Skin of body (tissue), 2 donors: ENCODE data around the gene CHRNA7. TPM values are rescaled to one million over a fixed set of nuclear protein-coding genes. Genes with fewer than 3 reads are reported as not detected.
"Not testable (repeated sequence)": the region's sequence is repeated elsewhere in the genome, so short reads cannot be mapped to it uniquely, and the experiment has no call there.

Experiments
- DNase-seq: peaks from one replicate; lab custom pipeline; 2025; lab: John Stamatoyannopoulos, UW
- total RNA-seq: library from RNA; depleted of rRNA; stranded (reverse); fragments of >200 nt; gene quantifications from one replicate; pipeline ENCODE4 v1.2.3, GENCODE V29; 2014

CHRNA7 gene
- total RNA-seq, 1 donor from 2014 or later: 1.6 TPM

DNA sequence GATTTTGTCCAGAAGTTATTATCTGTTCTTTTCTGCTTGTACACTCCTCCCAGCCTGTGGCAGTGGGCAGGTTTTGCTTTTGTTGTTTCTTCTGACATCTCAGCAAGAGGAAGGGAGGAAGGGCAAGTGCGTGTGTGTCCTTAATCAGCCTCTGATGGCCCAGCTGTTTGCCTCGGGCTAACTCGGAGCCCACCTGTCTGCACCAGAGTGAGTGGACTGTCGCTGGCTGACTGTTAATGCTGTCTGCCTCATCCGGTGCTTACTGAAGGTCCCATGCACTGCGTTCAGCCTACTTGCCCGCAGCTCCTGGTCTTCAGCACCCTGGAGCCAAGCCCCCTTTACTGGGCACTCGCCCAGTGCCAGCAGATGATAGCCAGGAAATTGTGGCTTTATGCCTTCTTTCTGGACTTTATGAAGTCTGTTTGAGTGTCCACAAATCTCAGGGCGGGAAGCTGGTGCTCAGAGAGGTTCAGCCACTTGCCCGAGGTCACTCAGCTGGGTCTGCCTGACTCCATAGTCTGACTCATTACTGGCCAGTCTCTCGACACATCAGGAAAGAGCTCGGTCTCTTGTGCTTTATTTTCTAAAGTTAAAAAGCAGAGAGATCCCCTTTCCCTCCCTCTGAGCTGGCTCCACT is 89.5 kb downstream of the CHRNA7 start:
- no peak for DNase-seq

DNA sequence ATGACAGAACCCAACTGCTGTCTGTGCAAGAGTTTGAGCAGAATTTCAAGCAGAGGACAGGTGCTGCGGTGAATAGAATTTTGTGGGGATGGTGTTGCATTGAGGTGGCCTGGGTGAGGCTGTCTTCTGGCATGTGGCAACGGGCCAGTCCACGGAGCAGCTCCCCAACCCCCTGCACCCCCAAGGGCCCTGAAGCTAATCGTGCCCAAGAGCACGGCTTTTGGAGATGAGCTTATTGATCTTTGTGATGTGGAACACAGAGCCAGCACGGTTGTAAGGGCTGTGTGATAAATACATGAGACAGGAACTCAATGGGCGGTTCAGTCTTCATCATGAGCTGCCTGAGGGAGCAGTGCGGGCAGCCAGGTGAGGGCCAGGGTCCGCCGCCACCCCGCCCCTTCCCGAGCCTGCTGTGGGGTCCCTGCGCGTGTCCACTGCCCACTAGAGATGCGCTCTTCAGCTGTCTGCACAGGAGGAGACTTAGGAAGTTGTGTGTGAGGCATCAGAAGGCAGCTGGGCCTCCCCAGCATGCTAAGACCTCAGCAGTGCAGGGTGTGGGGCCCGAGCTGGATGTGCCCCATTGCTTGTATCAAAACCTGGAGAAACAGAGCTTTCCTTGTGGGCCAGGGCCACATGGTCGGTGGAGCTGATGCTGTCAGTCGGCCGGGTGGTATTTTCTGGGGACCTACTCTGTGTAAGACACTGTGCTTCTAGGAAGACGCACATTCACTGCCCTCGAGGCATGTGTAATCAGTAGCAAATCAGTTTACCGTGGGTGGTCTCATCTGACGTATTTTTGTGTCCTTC is 90.5 kb downstream of the CHRNA7 start:
- no peak for DNase-seq

DNA sequence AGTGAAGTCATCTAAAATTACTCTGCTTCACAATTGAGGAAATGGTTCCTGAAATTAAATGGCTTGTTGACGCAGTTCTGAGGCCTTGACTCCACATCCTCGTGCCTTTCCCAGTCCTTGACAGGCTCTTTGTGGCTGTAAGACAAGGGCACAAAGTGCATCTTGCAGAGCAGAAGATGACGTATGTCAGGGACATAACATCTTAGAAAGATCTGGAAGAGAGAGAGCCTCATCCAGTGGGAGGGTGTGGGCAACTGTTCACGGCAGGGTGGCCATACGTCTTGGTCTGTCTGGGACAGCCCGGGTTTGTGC is 91.0 kb downstream of the CHRNA7 start:
- no peak for DNase-seq

DNA sequence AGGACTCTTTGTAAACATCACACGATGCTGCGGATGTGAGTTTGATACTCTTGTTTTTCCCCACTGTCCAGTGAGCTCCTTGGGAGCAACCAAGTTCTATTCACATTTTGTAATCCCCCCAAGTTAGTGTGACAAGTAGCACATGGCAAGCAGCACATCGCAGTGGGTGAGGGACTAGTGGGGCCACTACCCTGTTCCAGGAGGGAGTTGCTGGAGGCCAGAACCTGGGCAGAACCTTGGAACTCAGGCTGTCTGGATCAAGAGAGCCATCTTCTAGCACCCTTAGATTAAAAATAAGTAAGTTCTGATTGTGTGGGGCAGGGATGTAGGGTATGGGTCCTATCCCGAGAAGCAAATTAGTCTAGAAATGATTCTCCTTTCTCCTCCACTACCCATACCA is 91.7 kb downstream of the CHRNA7 start:
- DNase-seq: no peak

DNA sequence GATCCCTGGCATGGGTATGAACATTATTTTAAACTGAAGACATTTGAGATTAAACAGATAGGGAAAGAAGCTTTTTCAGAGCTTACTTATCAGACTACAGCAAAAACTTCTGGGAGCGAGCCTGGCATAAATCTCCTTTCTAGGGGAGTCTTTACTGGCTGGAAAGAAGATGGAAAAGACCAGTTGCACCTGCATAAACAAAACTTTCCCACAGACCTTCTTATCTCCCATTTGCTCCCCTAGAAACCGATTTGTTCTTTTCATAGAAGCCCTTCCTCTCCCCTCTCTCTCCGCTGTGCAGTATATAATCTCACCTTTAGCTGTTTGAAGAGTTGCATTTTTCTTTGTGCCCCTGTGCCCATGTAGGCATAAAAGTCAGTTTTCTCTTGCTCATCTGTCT is 93.2 kb downstream of the CHRNA7 start:
- DNase-seq: no peak

DNA sequence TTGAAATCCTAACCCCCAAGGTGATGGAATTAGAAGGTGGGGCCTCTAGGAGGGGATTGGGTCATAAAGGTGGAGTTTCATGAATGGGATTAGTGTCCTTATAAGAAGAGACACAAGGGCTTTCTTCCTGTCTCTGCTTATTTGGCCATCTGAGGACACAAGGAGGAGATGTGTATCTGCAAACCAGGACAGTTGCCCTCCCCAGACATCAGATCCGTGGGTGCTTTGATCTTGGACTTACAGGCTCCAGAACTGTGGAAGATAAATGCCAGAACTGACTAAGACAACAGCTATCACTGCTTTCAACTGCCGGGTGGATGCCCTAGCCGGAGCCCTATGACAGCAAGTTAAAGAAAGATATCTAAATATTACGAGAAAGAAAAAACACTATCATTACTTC is 94.4 kb downstream of the CHRNA7 start:
- no peak for DNase-seq

DNA sequence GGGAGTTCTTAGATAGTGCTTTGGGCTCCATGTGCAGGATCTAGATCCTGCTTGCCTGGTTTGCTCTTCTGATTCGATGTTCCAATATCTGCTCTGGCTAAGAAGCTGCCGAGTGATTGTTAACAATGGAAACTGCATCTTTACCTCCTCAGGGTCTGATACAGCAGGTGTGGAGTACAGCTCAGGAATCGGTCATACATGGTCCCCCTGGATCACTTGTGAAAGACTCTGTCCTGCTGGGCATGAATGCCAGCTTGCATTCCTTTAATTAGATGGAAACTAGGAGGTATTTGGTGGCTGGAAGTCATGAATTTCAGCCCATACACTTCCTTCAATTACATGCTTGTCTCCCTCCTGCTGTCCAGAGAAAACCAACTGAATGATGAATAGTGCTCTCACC is 95.3 kb downstream of the CHRNA7 start:
- DNase-seq: no peak

DNA sequence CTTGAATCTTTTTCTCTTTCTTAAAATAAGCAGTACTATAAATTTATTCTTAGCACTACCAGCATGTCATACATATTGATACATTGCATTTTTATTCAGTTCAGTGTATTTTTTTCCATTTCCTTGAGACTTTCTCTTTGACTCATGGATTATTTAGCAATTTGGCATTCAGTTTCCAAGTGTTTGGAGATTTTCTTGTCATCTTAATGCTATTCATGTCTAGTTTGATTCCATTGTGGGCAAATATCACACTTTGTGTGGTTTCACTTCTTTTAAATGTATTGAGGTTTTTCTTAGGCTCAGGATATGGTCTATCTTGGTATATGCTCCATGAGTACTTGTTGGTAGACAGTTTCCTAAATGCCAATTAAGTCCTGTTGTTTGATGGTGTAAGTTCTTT is 99.5 kb downstream of the CHRNA7 start:
- no peak for DNase-seq

DNA sequence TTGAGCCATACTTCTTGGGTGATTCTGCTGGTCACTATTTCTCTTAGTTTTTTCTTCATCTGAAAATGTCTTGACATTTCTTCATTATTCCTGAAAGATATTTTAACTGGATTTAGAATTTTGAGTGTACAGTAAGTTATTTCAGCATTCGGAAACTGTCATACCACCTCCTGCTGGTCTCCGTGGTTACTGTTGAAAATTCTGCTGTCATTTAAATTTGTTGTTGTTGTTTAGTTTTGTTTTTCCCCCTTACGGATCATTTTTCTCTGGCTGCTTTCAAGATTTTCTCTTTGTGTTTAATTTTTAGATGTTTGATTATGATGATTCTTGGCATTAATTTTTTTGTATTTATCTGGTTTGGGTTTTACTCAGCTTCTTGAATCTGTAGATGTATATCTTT is 100.5 kb downstream of the CHRNA7 start:
- DNase-seq: no peak

DNA sequence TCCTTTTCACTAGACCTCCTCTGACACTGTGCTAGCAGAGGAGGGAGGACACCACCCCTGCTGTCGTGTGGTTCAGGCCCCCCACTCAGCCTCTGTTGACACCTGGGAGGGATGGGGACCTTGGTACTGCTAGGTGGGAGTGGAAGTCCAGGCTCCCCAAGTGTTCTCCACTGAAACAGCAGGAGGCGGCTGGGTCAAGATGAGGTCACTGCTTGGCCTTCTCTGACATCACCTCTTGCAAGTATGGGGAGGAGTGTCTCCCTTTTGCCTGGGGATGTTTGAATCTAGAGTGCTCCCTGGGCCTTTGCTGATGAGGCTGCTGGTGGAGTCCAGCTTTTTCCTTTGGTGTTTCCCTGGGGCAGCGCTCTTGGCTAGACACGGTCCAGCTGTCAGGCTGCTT is 101.5 kb downstream of the CHRNA7 start:
- no peak for DNase-seq

DNA sequence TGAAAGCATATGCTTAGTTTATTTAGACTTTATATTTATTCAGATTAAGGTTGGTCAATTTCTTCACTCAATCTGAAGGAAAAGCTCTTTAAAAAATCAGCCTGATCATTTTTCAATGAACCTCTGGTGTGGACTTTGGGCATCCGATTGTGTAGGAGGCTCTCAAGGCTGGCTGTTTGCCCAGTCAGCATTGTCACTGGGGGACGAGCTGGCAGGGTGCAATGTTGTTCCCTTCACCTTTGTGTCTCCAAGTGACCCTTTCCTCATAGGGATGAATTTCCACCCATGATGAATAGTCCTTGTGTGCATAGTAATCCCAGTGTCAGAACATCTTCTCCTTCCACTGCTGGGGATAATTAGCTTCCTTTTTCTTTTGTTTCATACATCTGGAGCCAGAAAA is 102.5 kb downstream of the CHRNA7 start:
- no peak for DNase-seq

DNA sequence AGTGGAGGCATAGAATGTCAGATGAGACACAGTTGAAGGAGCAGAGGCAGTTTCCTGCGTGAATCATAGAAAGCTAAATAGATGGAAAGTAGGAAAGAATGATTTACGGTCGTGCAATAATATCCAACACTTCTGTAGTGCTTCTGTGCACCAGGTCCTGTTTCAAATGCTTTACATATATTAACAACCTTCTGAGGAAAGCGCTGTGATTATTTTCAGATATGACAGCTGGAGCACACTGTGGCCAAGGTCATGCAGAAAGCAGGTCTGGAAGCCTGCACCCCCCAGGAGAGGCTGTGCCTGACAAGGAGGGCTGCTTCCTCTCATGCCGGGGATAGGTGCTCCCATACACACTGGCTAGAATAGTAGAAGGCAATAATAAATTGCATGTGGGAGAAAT is 104.5 kb downstream of the CHRNA7 start:
- DNase-seq: no peak

DNA sequence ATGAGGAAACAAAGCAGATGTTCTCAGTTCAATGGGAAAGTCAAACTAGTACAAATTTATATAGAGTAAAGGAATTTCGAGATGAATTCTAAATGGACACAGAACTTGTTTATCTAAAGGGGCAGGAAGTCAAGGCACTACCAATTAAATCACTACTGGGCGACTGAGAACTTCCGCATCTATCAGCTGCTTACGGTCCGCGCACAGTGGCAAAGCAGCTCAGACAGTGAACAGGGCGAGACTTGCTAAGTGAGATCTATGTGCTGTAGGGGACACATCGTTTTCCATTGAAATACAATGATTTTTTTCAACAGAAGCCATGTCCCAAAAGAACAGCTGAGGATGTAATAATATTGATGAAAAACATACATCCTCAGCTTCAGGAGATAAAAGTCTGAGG is 105.0 kb downstream of the CHRNA7 start:
- no peak for DNase-seq

DNA sequence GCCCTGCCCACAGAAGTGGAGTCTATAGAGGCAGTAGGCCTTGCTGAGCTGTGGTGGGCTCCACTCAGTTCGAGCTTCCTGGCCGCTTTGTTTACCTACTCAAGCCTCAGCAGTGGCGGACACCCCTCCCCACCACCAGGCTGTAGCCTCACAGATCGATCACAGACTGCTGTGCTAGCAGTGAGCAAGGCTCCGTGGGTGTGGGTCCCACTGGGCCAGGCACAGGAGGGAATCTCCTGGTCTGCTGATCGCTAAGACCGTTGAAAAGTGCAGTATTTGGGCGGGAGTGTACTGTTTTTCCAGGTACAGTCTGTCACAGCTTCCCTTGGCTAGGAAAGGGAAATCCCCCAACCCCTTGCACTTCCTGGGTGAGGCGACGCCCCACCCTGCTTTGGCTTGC is 115.2 kb downstream of the CHRNA7 start:
- not testable (repeated sequence) for DNase-seq

DNA sequence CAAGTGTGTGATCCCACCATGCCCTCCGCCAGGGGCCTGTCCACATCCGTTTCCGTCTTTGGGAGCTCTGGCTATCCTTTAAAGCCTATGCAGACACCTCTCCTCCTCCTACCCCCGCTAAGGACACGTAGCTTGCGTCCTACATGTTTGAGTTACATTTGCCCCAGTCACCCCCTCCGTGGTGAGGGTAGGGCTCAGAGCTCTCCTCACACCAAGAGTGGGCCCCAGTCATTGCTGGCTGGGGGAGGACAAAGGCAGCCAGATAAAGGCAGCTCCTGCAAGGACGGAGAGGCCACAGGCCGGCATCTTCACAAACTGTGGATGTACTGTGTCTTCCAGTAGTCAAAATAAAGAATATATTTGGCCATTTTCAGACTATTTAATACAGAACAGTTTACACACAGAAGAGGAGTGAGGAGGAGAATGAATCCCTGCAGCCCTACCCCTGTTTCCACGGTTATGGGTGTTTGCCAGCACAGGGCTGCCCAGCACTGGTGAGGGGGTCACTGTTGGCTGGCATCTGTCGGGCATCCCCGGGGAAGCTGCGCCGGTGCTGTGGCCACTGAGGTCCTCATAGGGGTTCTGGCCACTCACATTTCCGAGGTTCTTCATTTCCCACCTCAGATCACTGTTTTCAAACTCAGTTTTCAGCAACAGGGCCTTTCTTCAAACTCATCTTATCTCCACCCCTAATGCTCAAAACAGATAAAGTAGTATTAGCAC is 118.7 kb downstream of the CHRNA7 start:
- no peak for DNase-seq

DNA sequence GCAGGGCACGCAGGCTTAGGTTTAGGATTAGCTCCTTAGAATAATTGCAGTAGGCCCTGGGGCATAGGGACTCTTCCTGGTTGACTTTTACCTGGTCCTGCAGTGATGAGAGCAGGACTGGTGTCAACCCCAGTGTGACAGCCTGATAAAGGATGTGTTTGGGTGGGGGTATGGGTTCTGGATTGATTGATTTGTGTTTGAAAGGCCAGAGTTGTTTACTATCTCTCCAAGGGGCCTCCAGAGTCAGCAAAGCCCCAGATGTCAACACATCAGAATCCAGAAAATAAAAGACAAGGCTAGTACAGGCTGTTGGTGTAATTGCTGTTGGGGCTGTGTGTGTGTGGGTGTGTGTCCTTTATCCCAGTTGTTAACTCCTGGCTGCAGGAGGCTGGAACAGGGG is 122.3 kb downstream of the CHRNA7 start:
- no peak for DNase-seq

DNA sequence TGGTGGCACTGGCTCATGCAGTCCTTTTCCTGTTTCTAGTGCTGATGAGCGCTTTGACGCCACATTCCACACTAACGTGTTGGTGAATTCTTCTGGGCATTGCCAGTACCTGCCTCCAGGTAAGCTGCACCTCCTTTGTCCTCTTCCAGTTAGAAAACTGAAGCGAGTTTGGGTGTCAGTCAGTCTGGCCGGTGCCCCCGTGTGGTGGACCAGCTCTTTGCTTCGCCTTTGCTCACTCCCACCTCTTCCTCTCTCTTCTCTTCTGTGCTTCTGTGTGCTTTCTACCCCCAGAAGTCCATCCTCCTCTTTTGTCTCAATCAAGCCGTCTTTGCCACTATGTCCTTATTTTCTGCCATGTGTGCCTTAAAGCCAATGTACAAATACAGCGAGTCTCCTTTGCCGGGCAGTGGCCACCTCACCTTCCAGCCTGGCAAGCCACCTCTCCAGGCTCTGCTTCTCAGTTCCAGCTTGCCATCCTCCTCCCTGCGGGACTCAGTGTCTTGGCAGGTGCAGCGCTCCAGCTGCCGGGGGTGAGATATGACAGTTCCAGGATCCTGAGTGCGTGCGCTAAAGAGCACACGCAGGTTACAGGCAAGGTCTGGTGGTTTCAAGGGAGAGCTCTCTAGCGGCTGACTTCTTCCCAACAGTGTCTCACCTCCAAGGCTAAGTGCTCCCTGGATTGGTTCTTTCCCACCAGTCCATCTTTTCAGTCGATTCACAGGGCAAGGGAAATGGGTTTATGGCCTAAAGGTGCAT is 123.7 kb downstream of the CHRNA7 start:
- not testable (repeated sequence) for DNase-seq

DNA sequence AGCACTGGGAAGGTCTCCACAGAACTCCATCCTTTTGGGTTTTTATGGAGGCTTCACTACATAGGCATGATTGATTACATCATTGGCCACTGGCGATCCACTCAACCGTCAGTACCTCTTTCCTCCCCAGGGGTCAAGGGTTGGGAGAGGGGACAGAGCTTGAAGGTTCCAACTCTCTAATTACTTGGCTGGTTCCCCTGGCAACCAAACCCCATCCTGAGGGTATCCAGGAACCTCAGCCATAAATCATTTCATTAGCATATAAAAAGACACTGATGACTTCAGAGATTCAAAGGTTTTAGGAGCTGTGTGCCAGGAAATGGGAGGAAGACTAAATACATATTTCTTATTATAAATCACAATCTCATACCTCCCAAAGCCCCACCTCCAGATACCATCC is 131.8 kb downstream of the CHRNA7 start:
- not testable (repeated sequence) for DNase-seq

DNA sequence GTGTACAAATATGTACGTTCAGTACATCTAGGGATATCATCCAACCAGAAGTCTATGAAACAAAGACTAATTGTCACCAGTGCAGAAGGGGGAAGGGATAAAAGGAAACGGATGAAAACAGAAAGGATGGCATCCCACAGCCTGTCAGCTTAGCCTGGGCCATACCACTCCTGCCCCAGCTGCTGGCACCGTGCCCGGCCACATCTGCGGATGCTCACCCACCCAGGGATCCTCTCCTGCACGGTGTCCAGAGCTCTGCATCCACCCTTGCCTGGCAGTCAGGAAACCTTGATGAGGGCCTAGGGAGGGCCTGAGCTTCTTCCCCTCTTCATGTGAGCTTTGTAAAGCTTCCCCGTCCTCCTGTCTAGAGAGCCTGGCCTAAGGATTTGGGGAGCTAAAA is 133.8 kb downstream of the CHRNA7 start:
- not testable (repeated sequence) for DNase-seq

DNA sequence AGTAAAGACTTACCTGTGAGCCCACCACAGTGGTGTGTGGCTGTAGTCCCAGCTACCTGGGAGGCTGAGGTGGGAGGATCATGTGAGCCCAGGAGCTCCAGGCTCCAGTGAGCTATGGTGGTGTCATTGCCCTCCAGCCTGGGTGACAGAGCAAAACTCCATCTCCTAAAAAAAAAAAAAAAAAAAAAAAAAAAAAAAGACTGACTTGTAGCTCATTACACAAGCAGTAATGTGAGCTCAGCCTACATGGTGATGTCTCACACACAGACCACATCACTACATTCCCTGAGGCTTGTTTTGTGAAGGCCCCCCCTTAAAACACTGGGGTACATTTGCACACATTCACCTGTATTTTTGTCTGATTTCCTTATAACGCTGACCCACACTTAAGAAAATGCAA is 134.4 kb downstream of the CHRNA7 start:
- DNase-seq: not testable (repeated sequence)

DNA sequence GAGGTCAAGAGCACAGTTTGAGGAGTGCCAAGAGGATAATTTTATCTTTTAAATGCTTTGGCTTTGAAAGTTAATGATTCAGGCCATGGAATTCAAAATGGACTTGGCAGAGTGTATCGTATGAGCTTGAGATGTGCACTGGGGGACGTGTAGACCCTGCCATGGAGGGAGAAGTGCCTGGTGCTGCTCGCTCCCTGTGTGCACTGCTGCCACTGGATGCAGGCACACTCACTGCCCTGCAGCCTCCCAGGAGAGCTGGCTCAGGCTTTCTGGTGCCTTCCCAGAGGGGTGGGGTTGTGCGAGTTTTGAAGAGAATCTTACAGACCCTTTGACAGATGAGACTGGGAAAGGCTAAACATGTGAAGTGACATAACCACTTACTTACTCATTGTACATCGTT is 135.5 kb downstream of the CHRNA7 start:
- not testable (repeated sequence) for DNase-seq

DNA sequence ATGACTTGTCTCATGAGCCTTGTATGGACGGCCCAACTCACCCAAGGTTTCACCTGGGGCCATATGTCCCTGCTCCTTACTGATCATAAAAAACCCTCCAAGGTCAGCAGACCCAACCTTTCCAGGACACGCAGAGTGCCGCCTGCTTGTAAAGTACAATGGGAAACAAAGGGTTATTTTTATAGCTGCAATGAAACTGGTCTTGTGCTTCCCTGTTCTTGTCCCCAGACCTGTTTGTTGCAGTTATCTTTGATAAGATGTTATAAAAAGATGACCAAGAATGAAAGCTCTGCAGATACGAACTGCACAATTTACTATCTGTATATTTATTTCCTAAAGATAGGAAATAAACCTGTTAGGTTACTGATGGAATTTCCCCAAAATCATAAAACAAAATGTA is 136.0 kb downstream of the CHRNA7 start:
- DNase-seq: not testable (repeated sequence)
